GM19238 (cell line): ENCODE data around the gene RASA4.
"Not testable (repeated sequence)": the region's sequence is repeated elsewhere in the genome, so short reads cannot be mapped to it uniquely, and the experiment has no call there.

Experiments
- DNase-seq: peaks from one replicate; pipeline ENCODE4 v3.0.0; 2011; ENCODE audit warnings: low spot score; ENCODE audit not compliant: insufficient read length

Gene RASA4

GRCh38 chr7:102606848-102607247 lies 9.7 kb downstream of the RASA4 start:
- not testable (repeated sequence) for DNase-seq

GRCh38 chr7:102604431-102605145 lies 12.0 kb downstream of the RASA4 start:
- DNase-seq: not testable (repeated sequence)

GRCh38 chr7:102602317-102602716 lies 14.2 kb downstream of the RASA4 start:
- DNase-seq: not testable (repeated sequence)

GRCh38 chr7:102599699-102600098 lies 16.9 kb downstream of the RASA4 start:
- not testable (repeated sequence) for DNase-seq

GRCh38 chr7:102596036-102596435 lies 20.5 kb downstream of the RASA4 start:
- DNase-seq: not testable (repeated sequence)

GRCh38 chr7:102593637-102594334 lies 22.8 kb downstream of the RASA4 start:
- not testable (repeated sequence) for DNase-seq

GRCh38 chr7:102592477-102593019 lies 24.0 kb downstream of the RASA4 start:
- DNase-seq: not testable (repeated sequence)

GRCh38 chr7:102589857-102590256 lies 26.7 kb downstream of the RASA4 start:
- DNase-seq: not testable (repeated sequence)

GRCh38 chr7:102583495-102583894 lies 33.1 kb downstream of the RASA4 start:
- not testable (repeated sequence) for DNase-seq

- DNase-seq: not testable (repeated sequence)
Measured at GRCh38 chr7:102581722-102582121, 34.8 kb downstream of the RASA4 start.

GRCh38 chr7:102578486-102578885 lies 38.1 kb downstream of the RASA4 start:
- DNase-seq: not testable (repeated sequence)

GRCh38 chr7:102577315-102578240 lies 39.0 kb downstream of the RASA4 start:
- not testable (repeated sequence) for DNase-seq

GRCh38 chr7:102576363-102576762 lies 40.2 kb downstream of the RASA4 start:
- not testable (repeated sequence) for DNase-seq

- not testable (repeated sequence) for DNase-seq
Measured at GRCh38 chr7:102574607-102575006, 41.9 kb downstream of the RASA4 start.

- DNase-seq: not testable (repeated sequence)
Measured at GRCh38 chr7:102572261-102573239, 44.0 kb downstream of the RASA4 start, which contains the start of gene POLR2J3. TSS of gene POLR2J3 (minus strand) at chr7:102572583. CDS start at chr7:102572521, 62 bp downstream.

- DNase-seq: not testable (repeated sequence)
Measured at GRCh38 chr7:102568620-102569019, 47.9 kb downstream of the RASA4 start.

GRCh38 chr7:102550808-102551422 lies 65.6 kb downstream of the RASA4 start, which contains the start of gene SPDYE2:
TSS of gene SPDYE2 (plus strand) at chr7:102551226. CDS start at chr7:102553256, 2,030 bp downstream.
- DNase-seq: not testable (repeated sequence)

GRCh38 chr7:102546353-102546752 lies 70.2 kb downstream of the RASA4 start:
- DNase-seq: not testable (repeated sequence)

- not testable (repeated sequence) for DNase-seq
Measured at GRCh38 chr7:102545288-102545687, 71.3 kb downstream of the RASA4 start.
